NCI-H187 treated with DMSO at 0.1 percent for 48 hours (cell line): ENCODE results near the gene CD55.

Experiments used
- DNase-seq: peaks from one replicate; lab custom pipeline; 2025; lab: John Stamatoyannopoulos, UW

Gene CD55

GRCh38 chr1:207321079-207321789, at the start of gene CD55:
CD55 (plus strand) TSS chr1:207321678; CDS start chr1:207321766, 88 bp downstream.
- DNase-seq: peak; percentile 82

GRCh38 chr1:207274882-207275281, 46.6 kb upstream of the CD55 start:
- no peak for DNase-seq

GRCh38 chr1:207276465-207276864, 45.0 kb upstream of the CD55 start:
- no peak for DNase-seq

GRCh38 chr1:207277241-207277640, 44.2 kb upstream of the CD55 start:
- DNase-seq: no peak

- no peak for DNase-seq
Measured at GRCh38 chr1:207279652-207280051, 41.8 kb upstream of the CD55 start.

- no peak for DNase-seq
Measured at GRCh38 chr1:207280706-207281105, 40.8 kb upstream of the CD55 start.

GRCh38 chr1:207282058-207282457, 39.4 kb upstream of the CD55 start:
- DNase-seq: no peak

GRCh38 chr1:207282496-207283380, 38.7 kb upstream of the CD55 start:
- DNase-seq: no peak

GRCh38 chr1:207283421-207283820, 38.1 kb upstream of the CD55 start:
- DNase-seq: no peak

GRCh38 chr1:207284209-207284897, 37.1 kb upstream of the CD55 start:
- DNase-seq: no peak

GRCh38 chr1:207286786-207287468, 34.6 kb upstream of the CD55 start:
- DNase-seq: no peak

GRCh38 chr1:207288315-207288714, 33.2 kb upstream of the CD55 start:
- no peak for DNase-seq

GRCh38 chr1:207289756-207290155, 31.7 kb upstream of the CD55 start:
- DNase-seq: no peak

GRCh38 chr1:207291723-207292122, 29.8 kb upstream of the CD55 start:
- no peak for DNase-seq

- no peak for DNase-seq
Measured at GRCh38 chr1:207298186-207298585, 23.3 kb upstream of the CD55 start.

GRCh38 chr1:207298636-207299398, 22.7 kb upstream of the CD55 start:
- peak; percentile 70 for DNase-seq

GRCh38 chr1:207300970-207301369, 20.5 kb upstream of the CD55 start:
- no peak for DNase-seq

- DNase-seq: no peak
Measured at GRCh38 chr1:207302618-207303393, 18.7 kb upstream of the CD55 start.

- no peak for DNase-seq
Measured at GRCh38 chr1:207304710-207305488, 16.6 kb upstream of the CD55 start.

- DNase-seq: no peak
Measured at GRCh38 chr1:207305489-207305873, 16.0 kb upstream of the CD55 start.
